ENCODE data around the gene TRIM72.

DNA sequence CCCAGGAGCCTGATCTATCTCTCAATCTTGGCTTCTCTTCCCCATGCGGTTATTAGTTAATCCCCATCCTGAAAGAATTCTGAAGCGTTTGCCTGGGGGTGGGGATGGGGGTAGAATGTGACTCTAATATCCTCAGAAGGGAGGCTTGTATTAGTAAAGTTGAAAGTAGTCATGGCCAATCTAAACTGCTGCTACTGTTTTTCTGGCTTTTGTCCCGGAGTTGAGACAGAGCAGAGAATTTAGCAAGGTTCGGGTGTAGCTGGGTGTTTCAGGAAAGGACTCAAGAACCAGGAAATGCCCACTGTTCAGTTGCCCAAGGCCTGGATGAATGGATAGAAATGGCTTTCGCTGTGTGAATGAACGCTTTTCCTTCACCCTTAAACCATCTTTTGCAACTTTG lies 28.3 kb downstream of the TRIM72 start:
- TF ChIP-seq POLR2AphosphoS5 (IDR thresholded peaks at IDR 0.05; ENCODE audit: low read depth, low read length) (no peak), FOXP2 (optimal IDR thresholded peaks at IDR 0.05; ENCODE audit: borderline replicate concordance, extremely low read depth, extremely low read length, insufficient read depth) (no peak), TAF1 (IDR thresholded peaks at IDR 0.05; ENCODE audit: borderline replicate concordance, insufficient read depth, low read length) (no peak), SIN3A (IDR thresholded peaks at IDR 0.05; ENCODE audit: borderline replicate concordance, insufficient read depth, low read length) (no peak)
- TF ChIP-seq, protein P1, sequence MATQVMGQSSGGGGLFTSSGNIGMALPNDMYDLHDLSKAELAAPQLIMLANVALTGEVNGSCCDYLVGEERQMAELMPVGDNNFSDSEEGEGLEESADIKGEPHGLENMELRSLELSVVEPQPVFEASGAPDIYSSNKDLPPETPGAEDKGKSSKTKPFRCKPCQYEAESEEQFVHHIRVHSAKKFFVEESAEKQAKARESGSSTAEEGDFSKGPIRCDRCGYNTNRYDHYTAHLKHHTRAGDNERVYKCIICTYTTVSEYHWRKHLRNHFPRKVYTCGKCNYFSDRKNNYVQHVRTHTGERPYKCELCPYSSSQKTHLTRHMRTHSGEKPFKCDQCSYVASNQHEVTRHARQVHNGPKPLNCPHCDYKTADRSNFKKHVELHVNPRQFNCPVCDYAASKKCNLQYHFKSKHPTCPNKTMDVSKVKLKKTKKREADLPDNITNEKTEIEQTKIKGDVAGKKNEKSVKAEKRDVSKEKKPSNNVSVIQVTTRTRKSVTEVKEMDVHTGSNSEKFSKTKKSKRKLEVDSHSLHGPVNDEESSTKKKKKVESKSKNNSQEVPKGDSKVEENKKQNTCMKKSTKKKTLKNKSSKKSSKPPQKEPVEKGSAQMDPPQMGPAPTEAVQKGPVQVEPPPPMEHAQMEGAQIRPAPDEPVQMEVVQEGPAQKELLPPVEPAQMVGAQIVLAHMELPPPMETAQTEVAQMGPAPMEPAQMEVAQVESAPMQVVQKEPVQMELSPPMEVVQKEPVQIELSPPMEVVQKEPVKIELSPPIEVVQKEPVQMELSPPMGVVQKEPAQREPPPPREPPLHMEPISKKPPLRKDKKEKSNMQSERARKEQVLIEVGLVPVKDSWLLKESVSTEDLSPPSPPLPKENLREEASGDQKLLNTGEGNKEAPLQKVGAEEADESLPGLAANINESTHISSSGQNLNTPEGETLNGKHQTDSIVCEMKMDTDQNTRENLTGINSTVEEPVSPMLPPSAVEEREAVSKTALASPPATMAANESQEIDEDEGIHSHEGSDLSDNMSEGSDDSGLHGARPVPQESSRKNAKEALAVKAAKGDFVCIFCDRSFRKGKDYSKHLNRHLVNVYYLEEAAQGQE (IDR thresholded peaks at IDR 0.05; ENCODE audit: insufficient read depth in 1 of 2, low read depth in 2 of 2, low read length in 2 of 2) = no peak

Data from PFSK-1 (cell line).